ENCODE results near the gene PLA2G4C. TPM values are rescaled to one million over a fixed set of nuclear protein-coding genes. Genes with fewer than 3 reads are reported as not detected.

Gene PLA2G4C, protein sequence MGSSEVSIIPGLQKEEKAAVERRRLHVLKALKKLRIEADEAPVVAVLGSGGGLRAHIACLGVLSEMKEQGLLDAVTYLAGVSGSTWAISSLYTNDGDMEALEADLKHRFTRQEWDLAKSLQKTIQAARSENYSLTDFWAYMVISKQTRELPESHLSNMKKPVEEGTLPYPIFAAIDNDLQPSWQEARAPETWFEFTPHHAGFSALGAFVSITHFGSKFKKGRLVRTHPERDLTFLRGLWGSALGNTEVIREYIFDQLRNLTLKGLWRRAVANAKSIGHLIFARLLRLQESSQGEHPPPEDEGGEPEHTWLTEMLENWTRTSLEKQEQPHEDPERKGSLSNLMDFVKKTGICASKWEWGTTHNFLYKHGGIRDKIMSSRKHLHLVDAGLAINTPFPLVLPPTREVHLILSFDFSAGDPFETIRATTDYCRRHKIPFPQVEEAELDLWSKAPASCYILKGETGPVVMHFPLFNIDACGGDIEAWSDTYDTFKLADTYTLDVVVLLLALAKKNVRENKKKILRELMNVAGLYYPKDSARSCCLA
- total RNA-seq, result 10 to 100 TPM in 4 of 8 experiments, 1 to 10 TPM in 4; 3.5 to 20.5 (median 8.9) TPM

DNA sequence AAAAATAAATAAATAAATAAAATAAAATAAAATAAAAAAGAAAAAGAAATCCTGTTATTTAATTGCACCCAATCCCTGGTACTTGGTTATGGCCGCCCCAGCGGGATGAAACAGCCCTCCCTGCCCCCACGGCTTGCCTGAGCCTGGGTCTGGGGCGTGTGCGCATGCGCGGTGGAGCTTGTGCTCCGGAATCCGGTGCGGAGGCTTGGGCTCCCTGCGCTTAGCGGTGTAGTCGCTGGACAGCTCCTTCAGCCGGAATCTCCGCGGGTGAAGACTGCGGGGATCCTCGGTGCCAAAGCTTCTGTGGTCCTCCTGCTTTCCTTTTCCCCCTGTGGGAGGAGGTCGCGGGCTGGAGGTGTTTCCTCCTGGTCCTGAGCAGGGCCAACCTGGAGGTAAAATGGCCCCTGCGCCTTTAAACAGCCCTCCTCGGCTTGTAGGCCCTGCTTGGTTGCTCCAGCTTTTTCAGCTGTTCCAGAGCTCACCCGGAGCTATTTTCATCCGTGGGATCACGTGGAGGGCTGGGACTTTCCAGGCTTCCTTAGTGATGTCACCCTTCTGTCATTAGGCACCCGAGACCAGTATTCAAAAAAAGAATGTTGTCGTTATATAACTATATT lies at the start of gene PLA2G4C:
PLA2G4C (minus strand) TSS at position 468 of the 617 bp plus-strand sequence. CDS start 4,288 bp downstream, outside the sequence.
- peak within 1 kb of the TSS; percentile 92 to 99 for H3K27ac ChIP-seq
- WGBS, 10 experiments, result 0 to 16% (median 3%) methylated on average over 1 to 22 of the region's 27 CpGs; no CpG with 5 or more reads in 3 of the 10 experiments
- peaks cover 15 to 17% of the 10 kb centered on the region in 2 donors for H3K4me1 ChIP-seq (replicated peaks in 1 of 2)
- ATAC-seq (replicated peaks in 6 of 8), result peak; percentile 74 to 84 (median 76)
- H3K4me3 ChIP-seq, result peak within 1 kb of the TSS; percentile 37 to 44 (median 40)
- in situ Hi-C loops (cut with MboI; ENCODE audit: low pct_unique_long_range_greater_than_20kb in 2 of 9, low sequenced_read_pairs in 9 of 9, unreplicated experiment in 9 of 9), result no loop called here

DNA sequence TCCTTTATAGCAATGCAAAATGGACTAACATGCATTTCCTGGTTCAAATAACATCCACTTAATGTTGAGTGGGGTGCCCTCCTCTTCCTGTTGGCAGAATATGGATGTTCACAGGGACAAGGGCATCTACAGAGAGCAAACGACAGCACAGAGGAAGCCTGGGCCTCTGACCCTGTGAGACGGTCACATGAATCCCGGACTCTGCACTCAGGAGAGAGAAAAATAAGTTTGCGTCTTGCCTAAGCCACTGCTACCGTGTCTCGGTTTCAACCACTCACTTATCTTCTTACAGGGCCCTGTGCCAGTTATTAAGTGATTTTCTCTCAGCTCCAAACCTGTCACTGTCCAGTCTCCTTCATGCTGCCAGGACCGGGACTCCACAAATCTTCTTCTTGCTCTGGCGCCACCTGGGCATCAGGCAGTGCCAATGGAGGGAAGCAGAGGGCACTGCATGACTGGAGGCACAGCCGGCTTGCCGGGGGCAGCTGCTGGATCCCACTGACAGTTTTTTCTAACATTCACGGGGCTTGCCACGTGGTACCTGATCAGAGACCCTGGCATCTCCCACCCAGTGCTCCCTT lies 47.7 kb upstream of the PLA2G4C start:
- H3K27ac ChIP-seq, result no peak overlapping the region
- in situ Hi-C loops (cut with MboI; ENCODE audit: low pct_unique_long_range_greater_than_20kb in 2 of 9, low sequenced_read_pairs in 9 of 9, unreplicated experiment in 9 of 9), result loop anchor here in 3 of 9 experiments (25.0 kb wide), 1 partner anchor 196 kb away; no protein-coding TSS in a partner anchor
- no peak overlapping the region for H3K4me3 ChIP-seq
- no peak for ATAC-seq (replicated peaks in 6 of 8)
- no peaks in the 10 kb centered on the region for H3K4me1 ChIP-seq (replicated peaks in 1 of 2)
- WGBS, 10 experiments, result 67 to 100% (median 94%) methylated on average over 1 to 10 of the region's 12 CpGs; no CpG with 5 or more reads in 1 of the 10 experiments

DNA sequence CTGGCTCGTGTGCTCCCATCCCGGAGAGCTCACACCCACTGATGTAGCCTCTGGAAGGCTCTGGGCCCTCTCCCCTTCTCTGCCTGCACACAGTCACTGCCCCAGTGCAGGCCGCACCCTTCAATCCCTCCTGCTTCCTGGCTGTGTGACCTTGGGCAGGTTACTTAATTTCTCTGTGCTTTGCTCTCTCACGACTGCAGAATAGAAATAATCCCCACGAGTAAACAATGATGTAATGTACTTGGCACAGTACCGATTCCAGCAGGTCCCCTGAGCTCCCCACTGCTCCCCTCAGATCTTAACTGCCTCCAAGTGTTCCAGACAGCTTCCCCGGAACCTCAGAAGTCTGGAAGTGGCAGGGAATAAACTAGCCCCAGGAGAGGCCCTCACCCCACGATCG lies 43.4 kb upstream of the PLA2G4C start:
- no peak overlapping the region for H3K4me3 ChIP-seq
- in situ Hi-C loops (cut with MboI; ENCODE audit: low pct_unique_long_range_greater_than_20kb in 2 of 9, low sequenced_read_pairs in 9 of 9, unreplicated experiment in 9 of 9), result loop anchor here in 3 of 9 experiments (25.0 kb wide), 1 partner anchor 192 kb away; no protein-coding TSS in a partner anchor
- H3K4me1 ChIP-seq (replicated peaks in 1 of 2), result peaks cover 2 to 3% of the 10 kb centered on the region in 2 donors
- no peak overlapping the region for H3K27ac ChIP-seq
- 54 to 100% (median 75%) methylated on average over 1 to 6 of the region's 9 CpGs; no CpG with 5 or more reads in 4 of the 10 experiments for WGBS, 10 experiments
- ATAC-seq (replicated peaks in 6 of 8), result no peak

DNA sequence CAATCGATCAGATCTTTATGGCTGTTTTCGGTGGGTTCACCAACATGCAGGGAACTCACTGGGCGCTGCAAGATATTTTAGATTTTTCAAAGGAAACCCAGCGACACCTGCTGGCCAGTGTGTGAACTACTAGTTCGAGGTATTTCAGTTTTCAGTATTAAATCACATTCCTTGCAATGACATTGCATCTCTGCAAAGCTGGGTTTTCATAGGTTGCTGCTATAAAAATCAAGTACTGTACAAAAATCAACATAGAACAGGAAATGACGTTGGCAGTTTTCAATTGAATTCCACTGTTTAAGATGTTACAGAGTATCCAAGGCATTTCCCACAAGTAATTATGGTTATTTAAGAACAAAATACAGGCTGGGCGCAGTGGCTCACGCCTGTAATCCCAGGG lies 41.9 kb upstream of the PLA2G4C start:
- 0 to 47% (median 13%) methylated on average over 2 to 6 of the region's 8 CpGs; no CpG with 5 or more reads in 2 of the 10 experiments for WGBS, 10 experiments
- in situ Hi-C loops (cut with MboI; ENCODE audit: low pct_unique_long_range_greater_than_20kb in 2 of 9, low sequenced_read_pairs in 9 of 9, unreplicated experiment in 9 of 9), result loop anchor here in 3 of 9 experiments (25.0 kb wide), 1 partner anchor 190 kb away; no protein-coding TSS in a partner anchor
- H3K4me3 ChIP-seq, result no peak overlapping the region
- no peak overlapping the region for H3K27ac ChIP-seq
- peaks cover 2 to 3% of the 10 kb centered on the region in 2 donors for H3K4me1 ChIP-seq (replicated peaks in 1 of 2)
- peak; percentile 70 to 85 (median 79) for ATAC-seq (replicated peaks in 6 of 8)

DNA sequence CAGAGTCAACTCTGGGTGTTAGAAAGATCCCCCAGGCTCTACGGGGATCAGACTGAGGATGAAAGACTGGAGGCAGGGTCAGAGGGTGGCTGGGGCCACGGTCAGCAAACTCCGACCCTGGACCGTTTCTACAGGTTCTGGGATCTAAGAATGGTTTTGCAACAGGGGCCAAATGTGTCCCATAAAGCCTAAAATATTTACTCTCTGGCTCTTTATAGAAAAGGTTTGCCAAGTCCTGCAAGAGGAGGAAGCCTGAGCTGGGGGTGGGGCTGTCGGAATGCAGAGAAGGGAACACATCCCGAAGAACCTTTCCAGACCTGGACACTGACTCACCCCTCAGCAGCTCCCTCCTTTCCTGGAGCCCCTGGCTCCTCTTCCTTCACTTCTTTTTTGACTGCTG lies 38.8 kb upstream of the PLA2G4C start:
- in situ Hi-C loops (cut with MboI; ENCODE audit: low pct_unique_long_range_greater_than_20kb in 2 of 9, low sequenced_read_pairs in 9 of 9, unreplicated experiment in 9 of 9), result no loop called here
- Histone ChIP-seq H3K4me3 (no peak overlapping the region), H3K27ac (no peak overlapping the region), H3K4me1 (replicated peaks in 1 of 2) (peaks cover 2 to 3% of the 10 kb centered on the region in 2 donors)
- WGBS, 10 experiments, result 57 to 100% (median 81%) methylated on average over 1 to 5 of the region's 6 CpGs; no CpG with 5 or more reads in 4 of the 10 experiments
- ATAC-seq (replicated peaks in 6 of 8), result no peak

DNA sequence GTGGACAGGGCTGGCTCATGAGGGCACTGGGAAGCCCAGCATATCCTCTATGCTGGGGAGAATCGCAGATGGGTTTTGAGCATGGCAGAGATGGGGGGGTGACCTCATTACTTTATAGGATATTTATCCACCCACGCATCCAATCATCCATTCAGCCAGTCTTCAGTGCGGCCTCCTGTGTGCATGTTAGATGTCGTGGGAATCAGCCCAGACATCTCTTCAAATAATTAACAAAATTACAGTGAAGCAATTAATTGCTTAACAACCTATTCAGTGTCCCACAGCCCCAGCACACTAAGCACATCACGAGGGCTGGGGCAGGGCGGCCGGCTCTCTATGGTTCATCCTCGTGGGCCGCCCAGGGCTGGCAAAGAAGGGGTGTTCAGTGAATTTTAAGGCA lies 38.0 kb upstream of the PLA2G4C start:
- in situ Hi-C loops (cut with MboI; ENCODE audit: low pct_unique_long_range_greater_than_20kb in 2 of 9, low sequenced_read_pairs in 9 of 9, unreplicated experiment in 9 of 9), result no loop called here
- WGBS, 10 experiments, result 79 to 100% (median 96%) methylated on average over 1 to 6 of the region's 9 CpGs; no CpG with 5 or more reads in 6 of the 10 experiments
- no peak overlapping the region for H3K4me3 ChIP-seq

DNA sequence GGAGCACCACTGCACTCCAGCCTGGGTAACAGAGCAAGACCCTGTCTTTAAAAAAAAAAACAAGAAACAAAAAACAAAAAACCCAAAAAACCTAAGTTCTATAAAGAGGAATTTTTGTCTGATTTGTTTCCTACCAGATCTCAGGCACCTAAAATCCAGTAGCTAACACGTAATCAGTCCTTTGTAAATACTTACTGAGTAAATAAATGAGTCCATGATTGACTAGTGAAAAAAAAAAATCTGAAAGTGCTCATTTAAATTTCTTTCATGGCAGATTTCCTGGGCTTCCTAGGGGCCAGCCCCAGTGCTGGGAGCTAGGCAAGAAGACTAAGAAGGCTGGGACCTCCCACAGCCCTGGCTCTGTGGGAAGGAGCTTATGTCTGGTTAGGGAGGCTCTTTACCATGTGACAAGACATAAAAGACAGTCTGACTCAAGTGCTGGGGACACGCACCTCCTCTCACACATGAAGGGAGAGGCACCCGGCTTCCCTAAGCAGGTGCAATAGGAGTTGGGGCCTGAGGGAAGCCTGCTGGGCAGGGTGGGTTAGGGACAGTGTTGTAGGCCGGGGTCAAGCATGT lies 37.1 kb upstream of the PLA2G4C start:
- in situ Hi-C loops (cut with MboI; ENCODE audit: low pct_unique_long_range_greater_than_20kb in 2 of 9, low sequenced_read_pairs in 9 of 9, unreplicated experiment in 9 of 9), result no loop called here
- Histone ChIP-seq H3K4me1 (replicated peaks in 1 of 2) (peaks cover 2 to 3% of the 10 kb centered on the region in 2 donors), H3K4me3 (no peak overlapping the region), H3K27ac (no peak overlapping the region)
- peak in 3 of 8 experiments; percentile 16 to 55 (median 29) for ATAC-seq (replicated peaks in 6 of 8)
- 57 to 100% (median 100%) methylated on average over 1 to 2 of the region's 4 CpGs; no CpG with 5 or more reads in 3 of the 10 experiments for WGBS, 10 experiments

More for the DNA sequence above, 38.0 kb upstream of the PLA2G4C start:
- H3K4me1 ChIP-seq (replicated peaks in 1 of 2), result peaks cover 2 to 3% of the 10 kb centered on the region in 2 donors
- no peak for ATAC-seq (replicated peaks in 6 of 8)
- H3K27ac ChIP-seq, result no peak overlapping the region

DNA sequence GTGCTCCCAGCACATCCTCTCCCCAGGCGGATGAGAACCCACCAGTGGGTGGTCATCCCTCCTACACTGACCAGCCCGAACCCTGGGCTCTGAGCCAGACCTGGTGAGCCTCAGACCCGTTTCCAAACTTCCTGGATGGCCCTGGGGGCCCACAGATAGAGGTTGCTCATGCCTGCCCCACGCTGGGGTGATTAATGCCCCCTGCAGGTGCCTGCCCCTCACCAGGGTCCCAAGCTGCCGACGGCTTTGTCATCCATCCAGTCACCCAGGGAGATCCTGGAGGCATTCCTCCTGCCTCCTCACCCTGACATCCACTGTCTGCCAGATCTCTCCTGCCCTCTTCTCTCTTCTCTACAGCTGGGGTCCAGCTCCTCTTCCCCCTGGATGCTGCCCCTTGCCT lies 28.4 kb upstream of the PLA2G4C start:
- WGBS, 10 experiments, result 48 to 100% (median 81%) methylated on average over 1 to 5 of the region's 6 CpGs; no CpG with 5 or more reads in 4 of the 10 experiments
- no peak for ATAC-seq (replicated peaks in 6 of 8)

DNA sequence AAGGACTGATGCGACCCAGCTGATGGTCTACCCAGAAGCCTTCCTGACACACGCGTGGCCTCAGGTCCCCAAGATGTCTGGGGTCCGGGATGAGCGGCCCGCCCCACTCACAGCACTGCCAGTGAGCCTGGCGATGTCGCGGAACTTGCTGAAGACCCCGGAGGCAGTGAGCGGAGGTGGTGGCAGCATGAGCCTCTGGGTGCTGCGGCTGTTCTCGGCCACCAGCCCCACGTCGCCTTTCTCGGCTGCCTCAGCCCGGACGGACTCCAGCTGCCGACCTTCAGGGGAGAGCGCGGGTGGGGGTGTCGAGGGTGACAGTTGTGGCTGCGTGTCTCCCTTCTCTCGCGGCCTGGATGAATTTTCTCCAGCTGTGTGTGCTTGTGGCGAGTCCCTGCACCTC lies 26.8 kb upstream of the PLA2G4C start:
- in situ Hi-C loops (cut with MboI; ENCODE audit: low pct_unique_long_range_greater_than_20kb in 2 of 9, low sequenced_read_pairs in 9 of 9, unreplicated experiment in 9 of 9), result no loop called here
- ATAC-seq (replicated peaks in 6 of 8), result no peak
- no peak overlapping the region for H3K27ac ChIP-seq
- H3K4me1 ChIP-seq (replicated peaks in 1 of 2), result no peaks in the 10 kb centered on the region
- WGBS, 10 experiments, result 100% methylated on average over 1 of the region's 26 CpGs; no CpG with 5 or more reads in 9 of the 10 experiments
- no peak overlapping the region for H3K4me3 ChIP-seq

More for the DNA sequence above, 28.4 kb upstream of the PLA2G4C start:
- H3K4me1 ChIP-seq (replicated peaks in 1 of 2), result no peaks in the 10 kb centered on the region
- in situ Hi-C loops (cut with MboI; ENCODE audit: low pct_unique_long_range_greater_than_20kb in 2 of 9, low sequenced_read_pairs in 9 of 9, unreplicated experiment in 9 of 9), result no loop called here
- H3K27ac ChIP-seq, result no peak overlapping the region
- H3K4me3 ChIP-seq, result no peak overlapping the region

DNA sequence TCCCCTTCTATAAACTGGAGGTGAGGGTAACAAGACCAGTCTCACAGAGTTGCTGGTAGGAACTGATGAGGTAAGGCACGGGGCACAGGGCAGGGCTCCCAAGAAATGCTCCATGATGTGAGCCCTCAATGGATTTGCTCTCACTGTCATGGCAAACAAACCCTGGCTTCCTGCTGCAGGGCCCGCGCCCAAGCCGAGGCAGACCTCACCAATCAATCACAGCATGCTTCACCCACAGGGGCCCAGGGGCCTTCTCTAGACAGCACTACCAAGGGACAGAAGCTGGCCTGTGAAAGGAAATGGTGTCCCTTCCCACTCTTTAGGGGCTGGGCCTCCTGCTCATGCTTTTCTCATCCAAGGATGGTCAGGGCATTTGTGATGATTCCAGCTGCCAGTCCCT lies 25.9 kb upstream of the PLA2G4C start:
- Histone ChIP-seq H3K27ac (no peak overlapping the region), H3K4me1 (replicated peaks in 1 of 2) (no peaks in the 10 kb centered on the region), H3K4me3 (no peak overlapping the region)
- in situ Hi-C loops (cut with MboI; ENCODE audit: low pct_unique_long_range_greater_than_20kb in 2 of 9, low sequenced_read_pairs in 9 of 9, unreplicated experiment in 9 of 9), result no loop called here
- ATAC-seq (replicated peaks in 6 of 8), result no peak
- WGBS, 10 experiments, result 80 to 89% (median 80%) methylated on average over 1 to 3 of the region's 4 CpGs; no CpG with 5 or more reads in 7 of the 10 experiments

DNA sequence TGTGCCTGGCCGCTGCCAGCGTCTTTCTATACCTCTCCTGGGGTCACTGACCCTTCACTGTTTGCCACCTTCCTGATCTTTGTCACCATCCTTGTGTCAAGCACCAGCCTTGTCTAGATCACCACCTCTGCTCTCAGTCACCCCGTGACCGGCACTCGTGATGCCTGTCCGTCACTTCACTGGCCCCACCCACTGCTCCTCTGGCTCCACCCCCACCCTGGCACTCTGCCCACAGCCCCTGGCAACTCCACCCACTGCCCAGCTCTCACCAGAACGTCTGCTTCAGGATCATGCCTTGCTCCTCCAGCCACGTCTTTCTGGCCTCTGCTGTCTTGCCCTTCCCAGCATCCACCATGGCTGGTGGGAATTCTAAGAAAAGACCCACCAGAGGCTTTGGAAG lies 24.8 kb upstream of the PLA2G4C start:
- H3K4me3 ChIP-seq, result no peak overlapping the region
- in situ Hi-C loops (cut with MboI; ENCODE audit: low pct_unique_long_range_greater_than_20kb in 2 of 9, low sequenced_read_pairs in 9 of 9, unreplicated experiment in 9 of 9), result no loop called here
- H3K4me1 ChIP-seq (replicated peaks in 1 of 2), result no peaks in the 10 kb centered on the region
- ATAC-seq (replicated peaks in 6 of 8), result peak in 5 of 8 experiments; percentile 33 to 75 (median 43)
- H3K27ac ChIP-seq, result no peak overlapping the region
- WGBS, 10 experiments, result 100% methylated on average over 1 of the region's 8 CpGs; no CpG with 5 or more reads in 8 of the 10 experiments

DNA sequence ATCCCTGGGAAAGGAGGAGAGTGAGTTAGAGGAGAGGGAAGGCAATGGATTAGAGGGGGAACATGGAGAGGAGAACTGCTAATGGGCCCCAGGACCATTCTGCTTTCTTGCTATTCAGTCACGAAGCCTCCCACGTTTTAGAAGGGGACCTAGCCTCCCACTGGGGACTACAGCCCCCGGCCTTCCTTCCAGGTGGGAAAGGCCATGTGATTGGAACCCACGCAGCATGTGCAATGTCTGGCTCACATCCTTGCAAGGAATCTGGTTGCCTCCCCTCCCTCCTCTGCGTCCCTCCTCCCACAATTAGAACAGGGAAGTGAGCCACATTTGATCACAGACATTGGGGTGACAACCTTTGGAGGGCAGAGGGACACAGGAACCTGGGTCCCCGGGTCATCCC lies 22.5 kb upstream of the PLA2G4C start:
- ATAC-seq (replicated peaks in 6 of 8), result no peak
- in situ Hi-C loops (cut with MboI; ENCODE audit: low pct_unique_long_range_greater_than_20kb in 2 of 9, low sequenced_read_pairs in 9 of 9, unreplicated experiment in 9 of 9), result no loop called here
- no peaks in the 10 kb centered on the region for H3K4me1 ChIP-seq (replicated peaks in 1 of 2)
- H3K27ac ChIP-seq, result no peak overlapping the region
- WGBS, 10 experiments, result 80 to 100% (median 94%) methylated on average over 1 to 4 of the region's 6 CpGs; no CpG with 5 or more reads in 4 of the 10 experiments
- no peak overlapping the region for H3K4me3 ChIP-seq

All from motor neuron (in vitro differentiated cells).